GM12872 (cell line): ENCODE results near the gene KCTD16.

Experiments
- CTCF ChIP-seq: IDR thresholded peaks from 3 replicates; pipeline ENCODE4 v1.5.1; 2011; ENCODE audit warnings: low read depth, mild to moderate bottlenecking, low read length, moderate library complexity; ENCODE audit not compliant: insufficient read depth

Gene KCTD16

DNA sequence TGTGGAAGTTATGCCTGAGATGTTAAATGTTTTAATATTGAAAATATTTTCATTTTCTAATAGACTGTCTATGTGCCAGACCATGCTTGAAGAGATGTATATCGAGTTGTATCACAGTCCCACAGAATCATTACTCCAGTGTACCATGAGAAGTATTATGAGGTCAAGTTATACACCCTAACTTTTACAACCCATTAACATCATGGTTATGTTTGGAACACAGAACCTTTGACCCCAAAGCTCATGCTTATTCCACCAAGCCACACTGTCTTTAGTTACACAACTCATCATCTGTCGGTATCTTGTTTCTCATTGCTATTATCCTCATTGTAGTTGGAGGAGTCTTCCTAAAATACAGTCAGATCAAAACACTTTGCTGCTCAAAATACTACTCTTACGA is 248.0 kb downstream of the KCTD16 start:
- TF ChIP-seq CTCF, result no peak

DNA sequence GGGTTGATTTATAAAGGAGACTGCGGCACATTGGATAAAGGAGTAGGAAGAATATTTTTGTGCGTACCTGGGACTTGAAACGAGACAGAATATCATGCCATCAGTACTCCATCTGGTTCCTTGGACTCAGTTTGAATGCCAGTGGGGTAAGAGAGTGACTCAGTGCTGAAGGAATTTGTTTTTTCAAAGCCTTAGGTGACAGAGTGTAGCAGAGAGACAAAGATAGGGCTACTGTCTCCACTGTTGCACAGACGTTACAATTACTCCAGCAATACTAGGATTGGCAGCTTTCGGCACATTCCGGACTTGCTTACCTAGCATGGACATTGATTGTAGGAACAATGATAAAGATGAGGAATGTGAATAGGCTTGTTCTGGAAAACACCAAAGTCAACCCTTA is 250.7 kb downstream of the KCTD16 start:
- no peak for TF ChIP-seq CTCF

GRCh38 chr5:144422018-144422727 is 251.5 kb downstream of the KCTD16 start:
- no peak for TF ChIP-seq CTCF

DNA sequence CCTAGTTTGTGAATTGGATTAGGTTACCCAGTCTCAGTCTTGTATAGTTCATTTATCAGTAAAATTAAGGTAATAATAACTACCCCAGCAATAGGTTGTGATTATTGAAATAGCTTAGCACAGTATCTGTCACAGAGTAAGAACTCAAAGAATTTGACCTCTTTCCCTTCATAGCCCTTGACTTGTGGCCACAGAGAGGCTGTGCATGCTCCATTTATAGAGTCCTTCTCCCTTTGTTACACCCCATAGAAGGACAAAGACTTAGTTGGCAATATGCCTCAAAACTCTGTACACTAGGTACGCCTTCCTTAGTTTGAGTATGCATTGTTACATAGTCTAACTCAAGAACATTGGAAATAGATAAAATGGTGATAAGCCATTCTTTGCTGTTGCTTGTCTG is 257.2 kb downstream of the KCTD16 start:
- TF ChIP-seq CTCF, result no peak

- TF ChIP-seq CTCF, result no peak
Measured at GRCh38 chr5:144428326-144428725, 257.7 kb downstream of the KCTD16 start.

- no peak for TF ChIP-seq CTCF
Measured at GRCh38 chr5:144429405-144429804, 258.7 kb downstream of the KCTD16 start.

DNA sequence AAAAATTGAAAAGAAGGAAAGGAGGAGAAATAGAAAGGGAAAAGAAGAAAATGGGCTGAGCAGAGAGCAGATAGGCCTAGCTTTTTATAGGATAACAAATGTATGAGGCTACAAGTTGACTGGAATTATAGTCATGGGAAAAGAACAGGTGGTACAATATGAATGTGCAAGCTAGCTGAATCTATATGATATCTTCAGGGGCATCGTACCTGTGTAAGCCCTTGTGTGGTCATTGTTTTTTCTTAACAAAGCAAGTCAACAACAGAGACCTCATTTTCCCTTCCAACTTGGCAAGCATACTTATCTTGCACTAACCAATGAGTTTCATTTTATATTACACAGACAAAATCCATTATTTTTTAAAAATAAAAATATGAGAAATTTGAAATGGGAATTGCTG is 259.2 kb downstream of the KCTD16 start:
- no peak for TF ChIP-seq CTCF
